ENCODE data around the gene NR1H2. TPM values are rescaled to one million over a fixed set of nuclear protein-coding genes. Genes with fewer than 3 reads are reported as not detected.
"Not testable (repeated sequence)": the region's sequence is repeated elsewhere in the genome, so short reads cannot be mapped to it uniquely, and the experiment has no call there.

Gene NR1H2
- total RNA-seq, 1 donor, result 125 TPM

- Histone ChIP-seq H3K4me1 (ENCODE audit: insufficient read depth, low read length) (peaks cover 77% of the 10 kb centered on the region), H3K9me3 (ENCODE audit: low read depth, low read length) (no peaks in the 10 kb centered on the region), H3K27me3 (ENCODE audit: insufficient read depth, low read length) (peaks cover 14% of the 10 kb centered on the region), H3K4me3 (ENCODE audit: low read length) (peak overlapping the region; percentile 46)
Observed at GRCh38 chr19:50333737-50334617, 42.3 kb upstream of the NR1H2 start.

- H3K4me3 ChIP-seq (ENCODE audit: low read length), result no peak overlapping the region
- no peaks in the 10 kb centered on the region for H3K9me3 ChIP-seq (ENCODE audit: low read depth, low read length)
- H3K4me1 ChIP-seq (ENCODE audit: insufficient read depth, low read length), result peaks cover 80% of the 10 kb centered on the region
- H3K27me3 ChIP-seq (ENCODE audit: insufficient read depth, low read length), result peaks cover 7% of the 10 kb centered on the region
Observed at GRCh38 chr19:50334741-50335421, 41.4 kb upstream of the NR1H2 start.

- H3K9me3 ChIP-seq (ENCODE audit: low read depth, low read length); H3K27me3 ChIP-seq (ENCODE audit: insufficient read depth, low read length); H3K4me3 ChIP-seq (ENCODE audit: low read length): not testable (repeated sequence)
- H3K4me1 ChIP-seq (ENCODE audit: insufficient read depth, low read length), result peaks cover 83% of the 10 kb centered on the region
Observed at GRCh38 chr19:50337031-50337430, 39.2 kb upstream of the NR1H2 start.

GRCh38 chr19:50340331-50340730 is 35.9 kb upstream of the NR1H2 start:
- Histone ChIP-seq H3K4me3 (ENCODE audit: low read length) (no peak overlapping the region), H3K9me3 (ENCODE audit: low read depth, low read length) (no peaks in the 10 kb centered on the region), H3K4me1 (ENCODE audit: insufficient read depth, low read length) (peaks cover 77% of the 10 kb centered on the region), H3K27me3 (ENCODE audit: insufficient read depth, low read length) (no peaks in the 10 kb centered on the region)

GRCh38 chr19:50341091-50341564 is 35.1 kb upstream of the NR1H2 start:
- Histone ChIP-seq H3K27me3 (ENCODE audit: insufficient read depth, low read length) (no peaks in the 10 kb centered on the region), H3K4me3 (ENCODE audit: low read length) (peak overlapping the region; percentile 6), H3K9me3 (ENCODE audit: low read depth, low read length) (no peaks in the 10 kb centered on the region), H3K4me1 (ENCODE audit: insufficient read depth, low read length) (peaks cover 80% of the 10 kb centered on the region)

- Histone ChIP-seq H3K4me3 (ENCODE audit: low read length) (peak overlapping the region; percentile 44), H3K4me1 (ENCODE audit: insufficient read depth, low read length) (peaks cover 78% of the 10 kb centered on the region), H3K9me3 (ENCODE audit: low read depth, low read length) (no peaks in the 10 kb centered on the region), H3K27me3 (ENCODE audit: insufficient read depth, low read length) (no peaks in the 10 kb centered on the region)
Observed at GRCh38 chr19:50344661-50345318, 31.5 kb upstream of the NR1H2 start.

- H3K9me3 ChIP-seq (ENCODE audit: low read depth, low read length); H3K27me3 ChIP-seq (ENCODE audit: insufficient read depth, low read length); H3K4me3 ChIP-seq (ENCODE audit: low read length): not testable (repeated sequence)
- peaks cover 59% of the 10 kb centered on the region for H3K4me1 ChIP-seq (ENCODE audit: insufficient read depth, low read length)
Observed at GRCh38 chr19:50347089-50347581, 29.1 kb upstream of the NR1H2 start.

- peaks cover 45% of the 10 kb centered on the region for H3K4me1 ChIP-seq (ENCODE audit: insufficient read depth, low read length)
- H3K9me3 ChIP-seq (ENCODE audit: low read depth, low read length), result no peaks in the 10 kb centered on the region
- H3K27me3 ChIP-seq (ENCODE audit: insufficient read depth, low read length), result no peaks in the 10 kb centered on the region
- H3K4me3 ChIP-seq (ENCODE audit: low read length), result no peak overlapping the region
Observed at GRCh38 chr19:50349277-50350057, 26.8 kb upstream of the NR1H2 start.

GRCh38 chr19:50352242-50352641 is 24.0 kb upstream of the NR1H2 start:
- H3K9me3 ChIP-seq (ENCODE audit: low read depth, low read length), result no peaks in the 10 kb centered on the region
- H3K4me1 ChIP-seq (ENCODE audit: insufficient read depth, low read length), result peaks cover 22% of the 10 kb centered on the region
- no peak overlapping the region for H3K4me3 ChIP-seq (ENCODE audit: low read length)
- no peaks in the 10 kb centered on the region for H3K27me3 ChIP-seq (ENCODE audit: insufficient read depth, low read length)

- H3K4me3 ChIP-seq (ENCODE audit: low read length); H3K9me3 ChIP-seq (ENCODE audit: low read depth, low read length); H3K27me3 ChIP-seq (ENCODE audit: insufficient read depth, low read length): not testable (repeated sequence)
- H3K4me1 ChIP-seq (ENCODE audit: insufficient read depth, low read length), result peaks cover 21% of the 10 kb centered on the region
Observed at GRCh38 chr19:50353487-50353880, 22.8 kb upstream of the NR1H2 start.

GRCh38 chr19:50356691-50357177 is 19.5 kb upstream of the NR1H2 start:
- no peaks in the 10 kb centered on the region for H3K9me3 ChIP-seq (ENCODE audit: low read depth, low read length)
- peak overlapping the region; percentile 54 for H3K4me3 ChIP-seq (ENCODE audit: low read length)
- peaks cover 15% of the 10 kb centered on the region for H3K4me1 ChIP-seq (ENCODE audit: insufficient read depth, low read length)
- H3K27me3 ChIP-seq (ENCODE audit: insufficient read depth, low read length), result no peaks in the 10 kb centered on the region

GRCh38 chr19:50357178-50358100 is 18.8 kb upstream of the NR1H2 start:
- Histone ChIP-seq H3K27me3 (ENCODE audit: insufficient read depth, low read length) (no peaks in the 10 kb centered on the region), H3K4me3 (ENCODE audit: low read length) (peak overlapping the region; percentile 54), H3K4me1 (ENCODE audit: insufficient read depth, low read length) (peaks cover 15% of the 10 kb centered on the region), H3K9me3 (ENCODE audit: low read depth, low read length) (no peaks in the 10 kb centered on the region)

- H3K9me3 ChIP-seq (ENCODE audit: low read depth, low read length), result no peaks in the 10 kb centered on the region
- H3K27me3 ChIP-seq (ENCODE audit: insufficient read depth, low read length), result no peaks in the 10 kb centered on the region
- H3K4me3 ChIP-seq (ENCODE audit: low read length), result peak overlapping the region; percentile 54
- H3K4me1 ChIP-seq (ENCODE audit: insufficient read depth, low read length), result peaks cover 16% of the 10 kb centered on the region
Observed at GRCh38 chr19:50358483-50359327, 17.6 kb upstream of the NR1H2 start.
